Aorta (tissue), 5 donors: Measurements from ENCODE around the gene STATH. TPM values are rescaled to one million over a fixed set of nuclear protein-coding genes. Genes with fewer than 3 reads are reported as not detected.
"Not testable (repeated sequence)": the region's sequence is repeated elsewhere in the genome, so short reads cannot be mapped to it uniquely, and the experiment has no call there.

Source experiments
- ATAC-seq: fragments of 200-7000 bp; cut with Tn5 transposase; one replicate; pipeline ENCODE4 v1.9.1; 2022; ENCODE audit warnings: moderate library complexity; ENCODE audit not compliant: low FRiP score
- DNase-seq, 2 donors: peaks; one replicate each; pipeline ENCODE4 v3.0.0-alpha.2; 2020
- H3K27ac ChIP-seq, 2 donors: one replicate each; pipeline ENCODE4 v1.5.1; 2013; ENCODE audit warnings: low read length in 2 of 2, mild to moderate bottlenecking in 2 of 2, moderate library complexity in 2 of 2, control low read depth in 1 of 2, inconsistent platforms in 1 of 2, low read depth in 1 of 2
- H3K27me3 ChIP-seq, 2 donors: one replicate each; pipeline ENCODE4 v1.6.1; 2013; ENCODE audit warnings: control low read depth in 1 of 2, low read length in 1 of 2, mild to moderate bottlenecking in 1 of 2, moderate library complexity in 1 of 2; ENCODE audit not compliant: insufficient read depth in 2 of 2, control insufficient read depth in 1 of 2
- H3K36me3 ChIP-seq, 2 donors: one replicate each; pipeline ENCODE4 v1.6.1; 2013; ENCODE audit warnings: control low read depth in 1 of 2, low read length in 1 of 2, mild to moderate bottlenecking in 1 of 2; ENCODE audit not compliant: insufficient read depth in 2 of 2, control insufficient read depth in 1 of 2
- H3K4me1 ChIP-seq, 2 donors: one replicate each; pipeline ENCODE4 v1.6.1; 2013; ENCODE audit warnings: low read length in 2 of 2, control low read depth in 1 of 2, mild to moderate bottlenecking in 1 of 2, moderate library complexity in 1 of 2; ENCODE audit not compliant: insufficient read depth in 2 of 2, control insufficient read depth in 1 of 2
- H3K4me3 ChIP-seq, 2 donors: one replicate each; pipeline ENCODE4 v1.5.1; 2013; ENCODE audit warnings: low read length in 2 of 2, control low read depth in 1 of 2, mild to moderate bottlenecking in 1 of 2
- H3K9me3 ChIP-seq: one replicate; pipeline ENCODE4 v1.6.1; 2013; ENCODE audit warnings: mild to moderate bottlenecking, low read length; ENCODE audit not compliant: control insufficient read depth
- WGBS, 2 donors: extraction: QIAGEN DNeasy Blood & Tissue Kit; methylation state at CpG; one replicate each; pipeline ENCODE4 v1.1.7; 2013; 5-methylcytosine and 5-hydroxymethylcytosine counted together
- intact Hi-C, 2 donors: fragments of 100-400 bp; cut with DNase I; formaldehyde crosslinking; loops; one replicate each; pipeline versions ENCODE4 v1.14.2 to v1.15.0; 2022
- polyA plus RNA-seq, 2 donors: library from polyadenylated mRNA; stranded (reverse); fragments of 200-250 nt; gene quantifications; one replicate each; pipeline ENCODE4 v1.2.3, GENCODE V29; 2013
- total RNA-seq, 2 donors: library from RNA; stranded (reverse); fragmentation: NEBNext Ultra II Directional; extraction: Animal tissue kit (Norgen Biotek cat#: 25700); gene quantifications; one replicate each; pipeline ENCODE4 v1.2.1, GENCODE V29; 2021
- donor health status: healthy with polysubstance abuse.
- donor health status: Bipolar disorder and iron deficiency.
- donor health status: DM: no; HTN: no; CAD: no.
- donor health status: DM: no; HTN: no; CAD: no.
- donor health status: DM: yes; HTN: yes; CAD: no.

STATH gene
- total and polyA plus RNA-seq, 4 donors = not detected

DNA sequence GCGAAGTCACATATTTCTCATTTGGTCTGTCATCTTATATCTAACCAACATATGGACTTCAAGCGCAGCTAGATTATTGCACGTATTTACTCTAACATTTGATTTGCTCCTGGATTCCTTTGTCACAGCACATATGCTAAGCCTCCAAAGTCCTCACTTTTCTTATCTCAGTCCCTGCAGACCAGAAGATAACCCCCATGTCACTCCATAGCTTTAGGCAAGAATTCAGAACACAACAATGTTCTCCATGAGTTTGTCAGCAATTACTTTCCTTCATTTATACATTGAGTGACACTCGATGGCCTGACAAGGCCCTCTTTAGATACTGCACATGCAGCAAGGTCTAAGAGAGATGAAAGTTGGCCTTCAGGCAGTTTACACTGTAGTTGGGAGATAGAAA, 4.8 kb upstream of the STATH start:
- H3K27me3 ChIP-seq = no peaks in the 10 kb centered on the region
- no peak overlapping the region for H3K4me3 ChIP-seq
- H3K4me1 ChIP-seq = no peaks in the 10 kb centered on the region
- 71 to 90% methylated on average over 4 of the region's 4 CpGs for WGBS, 2 donors
- H3K36me3 ChIP-seq = no peaks in the 10 kb centered on the region
- no peak for ATAC-seq
- intact Hi-C loops = no loop called here
- H3K9me3 ChIP-seq = no peaks in the 10 kb centered on the region
- DNase-seq = no peak
- H3K27ac ChIP-seq = no peak overlapping the region

DNA sequence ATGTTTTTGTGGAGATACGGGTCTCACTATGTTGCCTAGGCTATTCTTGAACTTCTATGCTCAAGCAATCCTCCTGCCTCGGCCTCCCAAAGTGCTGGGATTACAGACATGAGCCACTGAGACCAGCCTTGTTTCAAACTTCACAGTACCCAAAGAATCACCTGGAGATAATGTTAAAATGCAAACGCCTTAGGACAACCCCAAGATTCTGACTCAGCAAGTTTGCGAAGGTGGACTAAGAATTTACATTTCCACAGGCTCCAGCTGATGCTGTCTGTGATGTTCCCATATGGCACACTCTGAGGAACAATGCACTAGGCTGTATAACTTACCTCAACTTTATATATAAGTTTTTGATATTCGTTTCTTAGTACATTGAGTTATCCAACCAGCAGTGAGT, 984 bp upstream of the STATH start:
- H3K4me3 ChIP-seq = no peak overlapping the region

DNA sequence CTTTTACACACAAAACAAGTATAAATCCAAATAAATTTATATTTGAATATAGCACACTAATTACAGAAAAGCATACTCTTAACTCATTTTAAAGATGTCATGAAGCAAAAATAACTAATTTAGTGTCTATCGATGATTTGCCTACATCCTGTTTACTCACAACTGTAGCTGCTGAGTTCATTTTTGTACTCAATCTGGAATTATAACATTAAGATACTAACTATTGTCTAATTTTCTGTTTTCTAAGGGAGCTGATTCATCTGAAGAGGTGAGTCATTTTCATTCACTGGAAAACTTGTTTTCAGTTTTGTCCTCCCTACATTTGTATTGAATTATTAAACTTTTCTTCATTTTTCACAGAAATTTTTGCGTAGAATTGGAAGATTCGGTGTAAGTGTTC, 3.7 kb downstream of the STATH start:
- Histone ChIP-seq H3K36me3 (no peaks in the 10 kb centered on the region), H3K27ac (no peak overlapping the region), H3K9me3 (no peaks in the 10 kb centered on the region), H3K27me3 (no peaks in the 10 kb centered on the region), H3K4me3 (no peak overlapping the region), H3K4me1 (no peaks in the 10 kb centered on the region)
- intact Hi-C loops = no loop called here
- DNase-seq = no peak
- WGBS, 2 donors = 96 to 99% methylated on average over 3 of the region's 3 CpGs
- no peak for ATAC-seq

More for the DNA sequence above, 984 bp upstream of the STATH start:
- WGBS, 2 donors = 75 to 83% methylated on average over 5 of the region's 5 CpGs
- no peaks in the 10 kb centered on the region for H3K27me3 ChIP-seq
- H3K36me3 ChIP-seq = no peaks in the 10 kb centered on the region
- ATAC-seq (no peak), DNase-seq (no peak)
- H3K9me3 ChIP-seq = no peaks in the 10 kb centered on the region
- no peak overlapping the region for H3K27ac ChIP-seq
- H3K4me1 ChIP-seq = no peaks in the 10 kb centered on the region
- intact Hi-C loops = no loop called here

DNA sequence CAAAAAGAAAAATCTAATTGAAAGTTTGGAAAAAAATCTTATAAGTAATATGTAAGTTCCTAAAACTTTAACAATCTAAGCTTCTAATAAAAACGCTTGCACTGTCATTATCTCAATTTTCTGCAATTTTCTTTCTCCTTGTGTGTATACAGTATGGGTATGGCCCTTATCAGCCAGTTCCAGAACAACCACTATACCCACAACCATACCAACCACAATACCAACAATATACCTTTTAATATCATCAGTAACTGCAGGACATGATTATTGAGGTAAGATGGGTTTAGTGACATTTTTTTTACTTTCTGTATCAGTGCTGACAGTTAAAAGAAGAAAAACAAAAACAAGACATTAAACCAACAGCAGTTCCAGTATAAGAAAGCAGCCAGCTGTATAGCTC, 4.9 kb downstream of the STATH start:
- DNase-seq = no peak
- Histone ChIP-seq H3K4me3 (no peak overlapping the region), H3K9me3 (no peaks in the 10 kb centered on the region), H3K36me3 (no peaks in the 10 kb centered on the region), H3K27me3 (no peaks in the 10 kb centered on the region), H3K4me1 (no peaks in the 10 kb centered on the region), H3K27ac (no peak overlapping the region)
- no peak for ATAC-seq
- WGBS, 2 donors = 70 to 73% methylated on average over 1 of the region's 1 CpG
- intact Hi-C loops = no loop called here

DNA sequence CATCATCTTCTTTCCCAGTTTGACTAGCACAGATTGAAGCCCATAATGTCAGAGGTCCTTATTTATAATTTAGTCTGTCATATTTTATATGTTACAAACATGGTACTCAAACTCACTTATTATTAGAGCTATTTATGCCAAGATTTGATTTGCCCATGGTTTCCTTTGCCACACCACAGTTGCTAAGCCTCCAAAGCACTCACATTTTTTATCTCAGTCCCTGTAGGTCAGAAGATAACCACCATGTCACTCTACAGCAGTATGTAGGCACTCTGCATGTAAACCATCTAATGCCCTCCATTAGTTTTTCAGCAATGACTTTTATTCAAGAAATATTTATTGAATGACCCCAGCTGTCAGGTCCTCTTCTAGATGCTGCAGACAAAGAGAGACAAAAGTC, 6.7 kb downstream of the STATH start:
- no peak overlapping the region for H3K4me3 ChIP-seq
- ATAC-seq = no peak
- intact Hi-C loops = no loop called here
- no peaks in the 10 kb centered on the region for H3K9me3 ChIP-seq
- no peaks in the 10 kb centered on the region for H3K4me1 ChIP-seq
- H3K27me3 ChIP-seq = no peaks in the 10 kb centered on the region
- no peak for DNase-seq
- H3K36me3 ChIP-seq = no peaks in the 10 kb centered on the region
- no peak overlapping the region for H3K27ac ChIP-seq

DNA sequence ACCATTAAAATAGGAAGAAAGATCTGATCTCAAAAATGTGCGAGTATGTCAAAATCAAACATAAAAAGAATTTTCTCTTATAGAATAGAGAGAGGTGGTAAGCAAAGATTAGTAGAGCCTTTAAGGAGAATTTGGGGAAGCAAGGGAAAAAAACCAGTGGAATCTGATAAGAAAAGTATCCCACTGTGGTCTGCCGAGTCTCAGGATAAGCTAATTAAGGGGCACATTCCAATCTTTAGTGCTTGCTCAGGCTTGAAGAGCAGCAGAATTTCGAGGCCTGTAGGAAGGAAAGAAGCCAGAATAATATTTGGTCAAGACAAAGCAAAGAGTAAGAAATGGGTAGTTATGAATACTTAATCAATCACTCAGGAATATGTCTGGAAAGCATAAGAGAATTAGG, 13.0 kb downstream of the STATH start:
- no peak for DNase-seq
- Histone ChIP-seq H3K27ac (no peak overlapping the region), H3K9me3 (peaks cover 1% of the 10 kb centered on the region), H3K4me3 (no peak overlapping the region), H3K27me3 (no peaks in the 10 kb centered on the region), H3K4me1 (no peaks in the 10 kb centered on the region), H3K36me3 (no peaks in the 10 kb centered on the region)
- 31 to 37% methylated on average over 3 of the region's 3 CpGs for WGBS, 2 donors
- intact Hi-C loops = no loop called here
- no peak for ATAC-seq

DNA sequence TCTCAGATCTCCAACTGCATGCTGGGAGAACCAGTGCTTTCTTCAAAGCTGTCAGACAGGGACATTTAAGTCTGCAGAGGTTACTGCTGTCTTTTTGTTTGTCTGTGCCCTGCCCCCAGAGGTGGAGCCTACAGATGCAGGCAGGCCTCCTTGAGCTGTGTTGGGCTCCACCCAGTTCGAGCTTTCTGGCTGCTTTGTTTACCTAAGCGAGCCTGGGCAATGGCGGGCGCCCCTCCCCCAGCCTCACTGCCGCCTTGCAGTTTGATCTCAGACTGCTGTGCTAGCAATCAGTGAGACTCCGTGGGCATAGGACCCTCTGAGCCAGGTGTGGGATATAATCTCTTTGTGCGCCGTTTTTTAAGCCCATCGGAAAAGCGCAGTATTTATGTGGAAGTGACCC, 23.2 kb downstream of the STATH start:
- DNase-seq, H3K4me1 ChIP-seq, H3K9me3 ChIP-seq, H3K36me3 ChIP-seq, intact Hi-C loops, H3K4me3 ChIP-seq, ATAC-seq, H3K27me3 ChIP-seq, H3K27ac ChIP-seq: not testable (repeated sequence)
- WGBS, 2 donors = 68 to 80% methylated on average over 8 to 10 of the region's 10 CpGs

DNA sequence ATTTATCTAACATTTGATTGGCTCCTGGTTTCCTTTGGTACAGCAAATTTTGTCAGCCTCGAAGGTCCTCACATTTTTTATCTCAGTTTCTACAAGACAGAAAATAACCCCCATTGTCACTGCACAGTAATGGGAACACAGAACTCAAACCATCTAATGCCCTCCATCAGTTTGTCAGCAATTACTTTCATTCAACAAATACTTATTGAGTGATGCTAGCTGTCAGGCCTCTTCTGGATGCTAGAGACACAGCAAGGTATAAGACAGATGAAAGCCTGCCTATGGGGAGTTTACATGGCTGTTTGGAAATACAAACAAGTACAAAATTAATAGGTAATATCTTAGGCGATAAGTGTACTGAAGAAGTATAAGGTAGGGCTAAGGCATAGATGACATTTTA, 27.5 kb downstream of the STATH start:
- DNase-seq (no peak), ATAC-seq (no peak)
- peaks cover 2% of the 10 kb centered on the region for H3K9me3 ChIP-seq
- no peaks in the 10 kb centered on the region for H3K4me1 ChIP-seq
- 77 to 78% methylated on average over 2 of the region's 2 CpGs for WGBS, 2 donors
- no peak overlapping the region for H3K27ac ChIP-seq
- intact Hi-C loops = no loop called here
- no peak overlapping the region for H3K4me3 ChIP-seq
- H3K27me3 ChIP-seq = no peaks in the 10 kb centered on the region
- H3K36me3 ChIP-seq = no peaks in the 10 kb centered on the region

DNA sequence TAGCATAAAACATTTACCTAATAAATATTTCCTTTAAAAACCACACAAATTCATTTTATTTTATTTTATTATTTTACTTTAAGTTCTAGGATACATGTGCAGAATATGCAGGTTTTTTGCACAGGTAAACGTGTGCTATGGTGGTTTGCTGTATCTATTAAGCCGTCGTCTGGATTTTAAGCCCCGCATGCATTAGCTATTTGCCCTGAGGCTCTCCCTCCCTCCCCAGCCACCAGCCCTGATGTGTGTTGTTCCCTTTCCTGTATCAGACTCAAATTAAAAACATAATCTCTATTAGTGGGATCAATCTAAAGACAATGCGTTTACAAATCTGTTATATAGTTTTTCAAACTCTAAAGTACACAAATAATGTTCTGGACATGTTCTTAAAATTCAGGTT, 31.2 kb downstream of the STATH start:
- Histone ChIP-seq H3K27me3 (no peaks in the 10 kb centered on the region), H3K36me3 (no peaks in the 10 kb centered on the region), H3K4me3 (no peak overlapping the region), H3K4me1 (no peaks in the 10 kb centered on the region), H3K27ac (no peak overlapping the region), H3K9me3 (no peaks in the 10 kb centered on the region)
- ATAC-seq (no peak), DNase-seq (no peak)
- intact Hi-C loops = no loop called here
- 74 to 79% methylated on average over 5 of the region's 5 CpGs for WGBS, 2 donors
